GM12891 (cell line): ENCODE data around the gene SOWAHA.

Source experiments
- POLR2A ChIP-seq: IDR thresholded peaks from 2 replicates; pipeline ENCODE4 v1.6.1; 2011; ENCODE audit warnings: low read depth, low read length, control low read depth
- POLR2AphosphoS5 ChIP-seq: IDR thresholded peaks from 2 replicates; pipeline ENCODE4 v1.6.1; 2011; ENCODE audit warnings: low read depth, low read length, control low read depth
- SPI1 ChIP-seq: IDR thresholded peaks from 2 replicates; pipeline ENCODE4 v1.6.1; 2011; ENCODE audit warnings: low read depth, low read length, control low read depth
- TAF1 ChIP-seq: IDR thresholded peaks from 2 replicates; pipeline ENCODE4 v1.6.1; 2011; ENCODE audit warnings: low read depth, low read length, control low read depth

GRCh38 chr5:132853323-132853722 lies 40.2 kb downstream of the SOWAHA start:
- TF ChIP-seq POLR2A = no peak
- no peak for TF ChIP-seq POLR2AphosphoS5
- no peak for TF ChIP-seq TAF1
- TF ChIP-seq SPI1 = no peak
